CD14-positive monocyte (primary cell): ENCODE measurements around the gene MYL6. TPM values are rescaled to one million over a fixed set of nuclear protein-coding genes. Genes with fewer than 3 reads are reported as not detected.

Source experiments
- DNase-seq, 3 donors: peaks; one replicate each; pipeline ENCODE4 v3.0.0-alpha.2; 2011 to 2022
- H2AFZ ChIP-seq: 2 replicates; pipeline ENCODE4 v1.6.0; 2012; ENCODE audit warnings: mild to moderate bottlenecking, low read depth, low read length, inconsistent platforms; ENCODE audit not compliant: insufficient read depth, poor library complexity, severe bottlenecking
- H3K27ac ChIP-seq, 2 donors: 1 replicate in 1 of 2; 2 replicates in 1 of 2; pipeline ENCODE4 v1.5.1; 2012 to 2013; ENCODE audit warnings: low read length in 2 of 2, control low read depth in 1 of 2, inconsistent platforms in 1 of 2, low read depth in 1 of 2, mild to moderate bottlenecking in 1 of 2
- H3K27me3 ChIP-seq, 2 donors: one replicate each; pipeline versions ENCODE4 v1.6.0 to v1.6.1; 2011 to 2013; ENCODE audit warnings: low read length in 2 of 2; ENCODE audit not compliant: control insufficient read depth in 2 of 2, insufficient read depth in 2 of 2
- H3K36me3 ChIP-seq, 2 donors: replicated peaks in 1 of 2; 1 replicate in 1 of 2; 2 replicates in 1 of 2; pipeline versions ENCODE4 v1.5.1 to v1.6.1; 2012 to 2013; ENCODE audit warnings: low read length in 2 of 2, control low read depth in 1 of 2, inconsistent platforms in 1 of 2, mild to moderate bottlenecking in 1 of 2; ENCODE audit not compliant: insufficient read depth in 2 of 2, control insufficient read depth in 1 of 2
- H3K4me1 ChIP-seq, 2 donors: 1 replicate in 1 of 2; 2 replicates in 1 of 2; pipeline versions ENCODE4 v1.5.1 to v1.6.1; 2012 to 2013; ENCODE audit warnings: low read length in 2 of 2, control low read depth in 1 of 2, inconsistent platforms in 1 of 2, mild to moderate bottlenecking in 1 of 2, moderate library complexity in 1 of 2; ENCODE audit not compliant: insufficient read depth in 2 of 2, control insufficient read depth in 1 of 2
- H3K4me2 ChIP-seq: replicated peaks from 2 replicates; pipeline ENCODE3; 2012; ENCODE audit warnings: low read length, moderate library complexity, mild to moderate bottlenecking; ENCODE audit not compliant: poor library complexity, severe bottlenecking; ENCODE audit errors: extremely low read depth
- H3K4me3 ChIP-seq, 3 experiments: fragments of 200-600 bp in 1 of 3; sonication (generic) in 1 of 3; replicated peaks in 1 of 3; 1 replicate in 2 of 3; 2 replicates in 1 of 3; pipeline ENCODE4 v1.5.1; 2011 to 2013; ENCODE audit warnings: low read length in 3 of 3, mild to moderate bottlenecking in 3 of 3, control low read depth in 2 of 3, low read depth in 2 of 3, inconsistent platforms in 1 of 3, moderate library complexity in 1 of 3
- H3K79me2 ChIP-seq: 2 replicates; pipeline ENCODE4 v1.6.0; 2012; ENCODE audit warnings: mild to moderate bottlenecking, control low read depth, inconsistent platforms, low read length, moderate library complexity; ENCODE audit not compliant: insufficient read depth
- H3K9ac ChIP-seq: 2 replicates; pipeline ENCODE4 v1.6.0; 2017; ENCODE audit warnings: low read length, mild to moderate bottlenecking; ENCODE audit not compliant: insufficient read depth, poor library complexity, severe bottlenecking
- H3K9me3 ChIP-seq, 2 donors: replicated peaks in 1 of 2; 1 replicate in 1 of 2; 2 replicates in 1 of 2; pipeline versions ENCODE4 v1.5.1 to v1.6.1; 2012 to 2013; ENCODE audit warnings: low read length in 2 of 2, control low read depth in 1 of 2; ENCODE audit not compliant: control insufficient read depth in 1 of 2, insufficient read depth in 1 of 2
- H4K20me1 ChIP-seq: 2 replicates; pipeline ENCODE4 v1.6.0; 2012; ENCODE audit warnings: mild to moderate bottlenecking, low read length, control low read depth, moderate library complexity; ENCODE audit not compliant: insufficient read depth
- H3K27ac Mint-ChIP-seq, 7 donors: one replicate each; pipeline ENCODE4 v1.8.0; 2020; ENCODE audit warnings: mild to moderate bottlenecking in 7 of 7, mixed read lengths in 7 of 7, moderate library complexity in 6 of 7, inconsistent platforms in 2 of 7
- H3K27me3 Mint-ChIP-seq, 3 donors: one replicate each; pipeline ENCODE4 v1.8.0; 2021 to 2022; ENCODE audit warnings: low read depth in 3 of 3, mild to moderate bottlenecking in 3 of 3, mixed read lengths in 3 of 3, moderate library complexity in 3 of 3, inconsistent platforms in 1 of 3
- H3K36me3 Mint-ChIP-seq, 2 donors: one replicate each; pipeline ENCODE4 v1.8.0; 2020; ENCODE audit warnings: mixed read lengths in 2 of 2, inconsistent platforms in 1 of 2, mild to moderate bottlenecking in 1 of 2
- H3K4me1 Mint-ChIP-seq: one replicate; pipeline ENCODE4 v1.8.0; 2020; ENCODE audit warnings: mild to moderate bottlenecking, mixed read lengths
- H3K4me3 Mint-ChIP-seq, 2 donors: one replicate each; pipeline ENCODE4 v1.8.0; 2020; ENCODE audit warnings: mild to moderate bottlenecking in 2 of 2, mixed read lengths in 2 of 2, moderate library complexity in 1 of 2
- H3K9me3 Mint-ChIP-seq, 7 donors: one replicate each; pipeline ENCODE4 v1.8.0; 2020 to 2022; ENCODE audit warnings: mixed read lengths in 7 of 7, mild to moderate bottlenecking in 6 of 7, moderate library complexity in 6 of 7, inconsistent platforms in 2 of 7
- WGBS: methylation state at CpG from one replicate; pipeline ENCODE4 v1.1.5; 2013; ENCODE audit warnings: missing lambda C conversion rate; ENCODE audit not compliant: insufficient coverage; 5-methylcytosine and 5-hydroxymethylcytosine counted together
- intact Hi-C, 2 donors: fragments of 100-400 bp; cut with micrococcal nuclease; formaldehyde crosslinking; loops; one replicate each; pipeline versions ENCODE4 v1.15.0 to v1.15.1; 2023
- polyA minus RNA-seq: library from RNA; depleted of rRNA, polyadenylated mRNA; stranded (reverse); fragments of >200 nt; gene quantifications from 2 replicates; pipeline ENCODE4 v1.2.3, GENCODE V29; 2012
- polyA plus RNA-seq, 3 donors: library from polyadenylated mRNA; depleted of rRNA in 1 of 3; unstranded in 2 of 3; stranded (reverse) in 1 of 3; fragments of 300-500 nt in 2 of 3; fragments of >200 nt in 1 of 3; fragmentation: Illumina TruSeq in 2 of 3; gene quantifications; 1 replicate in 2 of 3; 2 replicates in 1 of 3; pipeline ENCODE4 v1.2.3, GENCODE V29; 2012 to 2021
- total RNA-seq, 12 experiments: library from RNA in 1 of 12; stranded (reverse) in 1 of 12; fragments of 120-200 nt in 1 of 12; gene quantifications; one replicate each; pipeline ENCODE4 v1.2.4 and lab custom pipeline; 2013 to 2026; ENCODE audit warnings: mixed read lengths in 6 of 12, inconsistent platforms in 1 of 12
- TF ChIP-seq, protein P1 (sequence below): fragments of 200-600 bp; IDR thresholded peaks from one replicate; pipeline ENCODE4 v1.8.0; 2022; ENCODE audit warnings: antibody characterized with exemption, mild to moderate bottlenecking

The MYL6 gene
- total RNA-seq (2013), result 2,128 TPM
- polyA plus RNA-seq, result 1,000 to 10,000 TPM; 1,962 to 3,939 (median 3,189) TPM
- polyA minus RNA-seq, result 603 and 760 TPM in 2 replicates
- 116 to 304 (median 245) reads per million in 11 experiments for total RNA-seq (lab: John Stamatoyannopoulos, UW)

DNA sequence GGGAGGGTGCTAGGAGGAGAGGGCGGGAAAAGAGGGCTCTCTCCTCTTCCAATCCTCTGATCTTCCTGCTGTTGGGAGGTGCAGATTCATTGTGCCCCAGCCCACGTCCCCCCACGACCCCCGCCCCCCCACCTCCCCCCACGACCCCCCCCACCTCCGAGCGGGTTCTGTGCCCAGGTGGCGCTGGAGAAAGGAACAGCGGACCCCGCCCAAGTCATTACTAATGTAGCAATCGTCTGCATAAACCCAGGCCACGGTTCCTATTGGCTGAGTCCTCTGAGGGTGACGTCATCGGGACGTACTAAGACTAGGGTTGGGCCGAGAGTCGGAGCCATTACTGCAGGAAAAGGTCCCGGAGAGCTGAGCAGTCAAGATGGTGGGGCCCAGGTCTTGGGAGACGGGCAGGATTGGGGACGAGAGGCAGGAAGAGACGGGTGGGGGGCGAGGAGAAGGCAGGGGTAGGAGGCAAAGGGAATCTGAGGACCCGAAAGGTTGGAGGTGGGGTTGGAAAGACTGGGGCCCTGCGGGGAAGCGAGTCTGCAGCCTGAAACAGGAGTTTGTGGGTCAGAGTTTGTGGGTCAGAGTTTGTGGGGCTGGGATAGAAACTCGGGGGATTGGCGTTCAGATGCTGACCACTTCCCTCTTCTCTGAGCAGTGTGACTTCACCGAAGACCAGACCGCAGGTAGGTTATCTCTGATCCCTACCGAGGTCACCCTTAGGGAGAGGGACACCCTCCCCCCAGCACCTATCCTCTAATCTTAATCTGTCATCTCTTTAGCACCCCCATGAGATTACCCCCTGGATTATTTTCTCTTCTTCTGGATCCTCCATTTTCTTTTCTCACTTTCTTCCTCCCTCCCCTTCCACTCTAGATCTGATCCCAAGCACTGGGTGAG, at the start of gene MYL6:
Gene MYL6, plus strand, starts transcription at position 331 of the 897 bp plus-strand sequence. Its CDS starts 43 bp downstream, at position 374.
- Mint-ChIP-seq H3K27me3 (peaks cover 0 to 3% (median 2%) of the 10 kb centered on the region in 3 donors), H3K4me3 (peak within 1 kb of the TSS; percentile 97 to 99), H3K4me1 (peaks cover 38% of the 10 kb centered on the region), H3K36me3 (peaks cover 35 to 39% of the 10 kb centered on the region in 2 donors), H3K27ac (peak within 1 kb of the TSS; percentile 97 to 99 (median 98)), H3K9me3 (no peaks in the 10 kb centered on the region)
- Histone ChIP-seq H3K4me2 (peak within 1 kb of the TSS; percentile 95), H3K9ac (peak within 1 kb of the TSS; percentile 85), H3K4me1 (peaks cover 35 to 44% of the 10 kb centered on the region in 2 donors), H2AFZ (peak within 1 kb of the TSS; percentile 88), H3K27ac (peak within 1 kb of the TSS; percentile 90 to 94), H4K20me1 (peaks cover 47% of the 10 kb centered on the region), H3K36me3 (peaks cover 35 to 36% of the 10 kb centered on the region in 2 donors), H3K27me3 (no peaks in the 10 kb centered on the region), H3K4me3 (peak within 1 kb of the TSS; percentile 77 to 96 (median 84)), H3K9me3 (no peaks in the 10 kb centered on the region), H3K79me2 (peaks cover 52% of the 10 kb centered on the region)
- peak; percentile 94 to 98 (median 97) for DNase-seq
- 0% methylated on average over 17 of the region's 30 CpGs for WGBS
- intact Hi-C loops, result loop anchor here (2.0 kb wide), 4 partner anchors 31 to 65 kb away; partner anchors contain the start of genes SMARCC2 (in 1 of the 2) and ZC3H10 (in 1 of the 2)
- TF ChIP-seq, protein P1, sequence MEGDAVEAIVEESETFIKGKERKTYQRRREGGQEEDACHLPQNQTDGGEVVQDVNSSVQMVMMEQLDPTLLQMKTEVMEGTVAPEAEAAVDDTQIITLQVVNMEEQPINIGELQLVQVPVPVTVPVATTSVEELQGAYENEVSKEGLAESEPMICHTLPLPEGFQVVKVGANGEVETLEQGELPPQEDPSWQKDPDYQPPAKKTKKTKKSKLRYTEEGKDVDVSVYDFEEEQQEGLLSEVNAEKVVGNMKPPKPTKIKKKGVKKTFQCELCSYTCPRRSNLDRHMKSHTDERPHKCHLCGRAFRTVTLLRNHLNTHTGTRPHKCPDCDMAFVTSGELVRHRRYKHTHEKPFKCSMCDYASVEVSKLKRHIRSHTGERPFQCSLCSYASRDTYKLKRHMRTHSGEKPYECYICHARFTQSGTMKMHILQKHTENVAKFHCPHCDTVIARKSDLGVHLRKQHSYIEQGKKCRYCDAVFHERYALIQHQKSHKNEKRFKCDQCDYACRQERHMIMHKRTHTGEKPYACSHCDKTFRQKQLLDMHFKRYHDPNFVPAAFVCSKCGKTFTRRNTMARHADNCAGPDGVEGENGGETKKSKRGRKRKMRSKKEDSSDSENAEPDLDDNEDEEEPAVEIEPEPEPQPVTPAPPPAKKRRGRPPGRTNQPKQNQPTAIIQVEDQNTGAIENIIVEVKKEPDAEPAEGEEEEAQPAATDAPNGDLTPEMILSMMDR, result no peak

DNA sequence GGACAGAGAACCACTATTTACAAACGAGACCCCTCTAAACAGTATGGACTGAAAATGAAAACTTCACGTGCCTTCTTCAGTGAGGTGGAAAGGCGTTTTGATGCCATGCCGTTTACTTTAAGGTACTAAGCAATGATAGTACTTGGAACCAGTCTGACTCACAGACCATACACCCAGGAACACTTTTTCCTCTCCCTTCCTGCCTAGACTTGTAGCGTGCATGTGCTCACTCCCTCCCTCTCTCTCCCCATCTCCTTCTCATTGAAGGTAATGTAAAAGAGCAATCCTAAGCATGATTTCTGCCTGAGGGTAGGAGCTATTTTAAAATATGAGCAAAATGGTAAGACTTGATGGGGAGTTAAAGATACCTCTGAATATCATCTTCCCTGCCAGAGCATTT, 47.6 kb upstream of the MYL6 start:
- Mint-ChIP-seq H3K36me3 (peaks cover 67 to 75% of the 10 kb centered on the region in 2 donors), H3K27ac (no peak overlapping the region), H3K9me3 (no peaks in the 10 kb centered on the region), H3K4me1 (peaks cover 10% of the 10 kb centered on the region), H3K4me3 (no peak overlapping the region), H3K27me3 (no peaks in the 10 kb centered on the region)
- TF ChIP-seq, protein P1, result no peak
- no peak overlapping the region for H3K4me3 ChIP-seq
- intact Hi-C loops, result loop anchor here in 1 of 2 donors (10.0 kb wide), 2 partner anchors 136 to 286 kb away; partner anchors contain the start of genes DNAJC14 and RAB5B
- H3K4me1 ChIP-seq, result peaks cover 8 to 11% of the 10 kb centered on the region in 2 donors
- no peaks in the 10 kb centered on the region for H3K9me3 ChIP-seq
- H4K20me1 ChIP-seq, result peaks cover 7% of the 10 kb centered on the region
- H3K27ac ChIP-seq, result no peak overlapping the region
- H3K27me3 ChIP-seq, result no peaks in the 10 kb centered on the region
- H3K4me2 ChIP-seq, result no peak overlapping the region
- no peak overlapping the region for H3K9ac ChIP-seq
- WGBS, result 100% methylated on average over 2 of the region's 5 CpGs
- no peak for DNase-seq
- H3K36me3 ChIP-seq, result peaks cover 65 to 73% of the 10 kb centered on the region in 2 donors
- peaks cover 23% of the 10 kb centered on the region for H3K79me2 ChIP-seq
- H2AFZ ChIP-seq, result no peak overlapping the region
